Lower lobe of right lung (tissue), 2 donors: ENCODE measurements around the gene NNMT. TPM values are rescaled to one million over a fixed set of nuclear protein-coding genes. Genes with fewer than 3 reads are reported as not detected.
A peak's percentile ranks its signal among the peaks of the same experiment; 100 is the strongest.

Source experiments
- ATAC-seq, 2 donors: fragments of 200-7000 bp; cut with Tn5 transposase; one replicate each; pipeline ENCODE4 v1.9.1; 2020 to 2022; ENCODE audit warnings: mild to moderate bottlenecking in 2 of 2, moderate library complexity in 2 of 2
- DNase-seq: peaks from one replicate; pipeline ENCODE4 v3.0.0-alpha.2; 2020
- H3K27ac ChIP-seq: fragments of 200-600 bp; one replicate; pipeline ENCODE4 v1.8.0; 2022
- H3K27me3 ChIP-seq: fragments of 200-600 bp; one replicate; pipeline ENCODE4 v1.8.0; 2022; ENCODE audit warnings: low read depth
- H3K36me3 ChIP-seq: fragments of 200-600 bp; one replicate; pipeline ENCODE4 v1.8.0; 2022; ENCODE audit warnings: mild to moderate bottlenecking
- H3K4me1 ChIP-seq: fragments of 200-600 bp; one replicate; pipeline ENCODE4 v1.8.0; 2022
- H3K4me3 ChIP-seq: fragments of 200-600 bp; one replicate; pipeline ENCODE4 v1.8.0; 2022; ENCODE audit warnings: mild to moderate bottlenecking
- H3K9me3 ChIP-seq: fragments of 200-600 bp; one replicate; pipeline ENCODE4 v1.8.0; 2022
- intact Hi-C: fragments of 100-400 bp; cut with DNase I; formaldehyde crosslinking; loops from one replicate; pipeline ENCODE4 v1.11.0; 2022
- total RNA-seq: library from RNA; stranded (reverse); fragmentation: NEBNext Ultra II Directional; extraction: Animal tissue kit (Norgen Biotek cat#: 25700); gene quantifications from one replicate; pipeline ENCODE4 v1.2.1, GENCODE V29; 2021
- TF ChIP-seq, protein P1 (sequence below): fragments of 200-600 bp; IDR thresholded peaks from one replicate; pipeline ENCODE4 v1.8.0; 2022; ENCODE audit warnings: antibody characterized with exemption, mild to moderate bottlenecking
- donor health status: DM: no; HTN: yes; CAD: no; lungs with severe emphysema.

Gene NNMT
- total RNA-seq, 1 donor from 2014 or later, result 162 TPM

DNA sequence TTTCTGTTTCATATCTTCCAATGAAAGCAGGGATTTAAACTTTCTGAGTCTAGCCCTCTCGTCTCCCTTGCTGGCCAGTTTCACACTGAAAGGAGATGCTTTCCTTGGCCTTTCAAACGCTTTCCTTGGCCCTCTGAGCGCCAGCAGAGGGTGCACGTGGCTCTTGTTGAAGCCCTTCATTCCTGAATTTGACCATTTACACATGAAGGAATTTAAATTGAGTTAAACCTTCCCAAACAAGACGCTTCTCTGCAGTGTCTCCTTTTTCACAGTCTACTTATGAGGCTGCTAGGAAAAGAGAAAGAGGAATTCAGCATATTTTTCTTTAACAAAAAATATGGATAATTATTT, 21.6 kb downstream of the NNMT start:
- Histone ChIP-seq H3K4me1 (peaks cover 67% of the 10 kb centered on the region), H3K27me3 (no peaks in the 10 kb centered on the region), H3K27ac (peak overlapping the region; percentile 7), H3K4me3 (no peak overlapping the region), H3K36me3 (peaks cover 14% of the 10 kb centered on the region), H3K9me3 (no peaks in the 10 kb centered on the region)
- TF ChIP-seq, protein P1, sequence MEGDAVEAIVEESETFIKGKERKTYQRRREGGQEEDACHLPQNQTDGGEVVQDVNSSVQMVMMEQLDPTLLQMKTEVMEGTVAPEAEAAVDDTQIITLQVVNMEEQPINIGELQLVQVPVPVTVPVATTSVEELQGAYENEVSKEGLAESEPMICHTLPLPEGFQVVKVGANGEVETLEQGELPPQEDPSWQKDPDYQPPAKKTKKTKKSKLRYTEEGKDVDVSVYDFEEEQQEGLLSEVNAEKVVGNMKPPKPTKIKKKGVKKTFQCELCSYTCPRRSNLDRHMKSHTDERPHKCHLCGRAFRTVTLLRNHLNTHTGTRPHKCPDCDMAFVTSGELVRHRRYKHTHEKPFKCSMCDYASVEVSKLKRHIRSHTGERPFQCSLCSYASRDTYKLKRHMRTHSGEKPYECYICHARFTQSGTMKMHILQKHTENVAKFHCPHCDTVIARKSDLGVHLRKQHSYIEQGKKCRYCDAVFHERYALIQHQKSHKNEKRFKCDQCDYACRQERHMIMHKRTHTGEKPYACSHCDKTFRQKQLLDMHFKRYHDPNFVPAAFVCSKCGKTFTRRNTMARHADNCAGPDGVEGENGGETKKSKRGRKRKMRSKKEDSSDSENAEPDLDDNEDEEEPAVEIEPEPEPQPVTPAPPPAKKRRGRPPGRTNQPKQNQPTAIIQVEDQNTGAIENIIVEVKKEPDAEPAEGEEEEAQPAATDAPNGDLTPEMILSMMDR, result peak; percentile 43
- intact Hi-C loops, result no loop called here
- DNase-seq (no peak), ATAC-seq (no peak)

DNA sequence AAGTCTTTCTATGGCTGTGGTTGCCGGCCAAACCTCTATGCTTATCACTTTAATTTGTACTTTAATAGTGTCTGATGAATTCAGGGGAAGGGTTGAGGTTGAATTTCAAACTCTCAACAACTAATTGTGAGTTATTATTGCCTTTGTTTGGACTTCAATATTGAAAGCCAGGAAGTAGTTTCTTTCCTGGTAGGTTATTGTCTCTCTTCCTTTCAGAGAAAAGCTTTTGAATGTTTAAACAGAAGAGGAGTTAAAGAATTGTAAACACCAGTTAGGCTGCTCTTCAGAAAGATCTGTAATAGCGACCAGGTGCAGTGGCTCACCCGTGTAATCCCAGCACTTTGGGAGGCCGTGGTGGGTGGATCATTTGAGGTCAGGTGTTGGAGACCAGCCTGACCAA, 22.2 kb downstream of the NNMT start:
- Histone ChIP-seq H3K4me1 (peaks cover 67% of the 10 kb centered on the region), H3K27me3 (no peaks in the 10 kb centered on the region), H3K27ac (peak overlapping the region; percentile 29), H3K9me3 (no peaks in the 10 kb centered on the region), H3K36me3 (peaks cover 8% of the 10 kb centered on the region), H3K4me3 (peak overlapping the region; percentile 11)
- no peak for ATAC-seq
- intact Hi-C loops, result no loop called here
- DNase-seq, result no peak
- TF ChIP-seq, protein P1, result no peak

DNA sequence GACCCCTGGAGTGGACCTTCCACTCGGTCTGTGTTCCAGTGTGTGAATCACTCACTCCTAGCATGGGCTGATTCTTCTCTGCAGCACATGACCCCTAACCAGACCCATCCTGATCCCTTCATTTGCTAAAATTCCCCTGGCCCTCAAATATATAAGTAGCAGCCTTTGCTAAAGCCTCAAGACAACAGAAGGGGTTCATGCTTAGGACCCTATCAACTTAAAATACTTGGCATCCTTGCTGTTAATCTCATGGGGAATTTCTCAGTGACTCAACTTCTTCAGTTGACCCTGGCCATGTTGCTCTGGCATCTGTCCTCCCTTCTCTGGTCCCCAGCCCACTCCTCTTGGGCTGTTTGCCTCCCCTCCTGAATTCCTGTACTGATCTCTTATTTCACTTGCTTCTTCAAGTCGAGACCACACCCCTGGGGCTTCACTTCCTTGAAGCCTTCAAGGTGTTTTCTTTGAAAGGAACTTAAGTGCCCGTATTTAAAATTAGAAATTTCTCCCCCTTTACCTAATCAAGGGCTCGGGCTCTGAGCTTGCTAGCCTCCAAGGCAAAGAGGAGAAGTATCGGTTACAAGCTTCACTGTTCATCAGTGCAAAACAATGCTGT, 23.6 kb downstream of the NNMT start:
- Histone ChIP-seq H3K27me3 (no peaks in the 10 kb centered on the region), H3K9me3 (no peaks in the 10 kb centered on the region), H3K4me1 (peaks cover 62% of the 10 kb centered on the region), H3K4me3 (peak overlapping the region; percentile 20), H3K27ac (peak overlapping the region; percentile 48), H3K36me3 (no peaks in the 10 kb centered on the region)
- peak; percentile 36 to 37 for ATAC-seq
- no peak for DNase-seq
- TF ChIP-seq, protein P1, result no peak
- intact Hi-C loops, result no loop called here

DNA sequence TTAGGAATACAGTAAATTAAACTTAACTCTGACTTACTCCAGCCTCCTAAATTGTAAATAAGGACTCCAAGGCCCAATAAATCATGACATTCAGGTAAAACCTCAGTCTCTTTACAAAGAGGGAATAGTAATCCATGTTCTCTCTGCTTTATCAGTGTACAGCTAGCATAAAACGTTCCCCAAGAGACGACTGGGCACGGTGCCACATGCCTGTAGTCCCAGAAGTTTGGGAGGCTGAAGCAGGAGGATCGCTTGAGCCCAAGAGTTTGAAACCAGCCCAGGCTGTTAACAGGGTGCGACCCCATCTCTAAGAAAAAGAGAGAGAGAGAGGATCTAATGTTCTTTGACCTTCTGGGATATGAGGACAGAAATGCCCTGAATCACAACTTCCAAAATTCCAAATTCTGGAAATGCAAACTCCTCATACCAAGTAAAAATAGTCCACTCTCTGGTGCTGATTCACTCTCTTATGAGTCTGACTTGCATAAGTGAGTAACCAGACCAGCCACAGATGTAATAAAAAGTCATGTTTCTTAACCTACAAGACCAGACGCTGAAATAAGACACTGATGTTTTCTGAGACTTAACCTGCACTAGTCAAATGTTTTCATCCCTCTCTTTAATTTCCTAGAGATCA, 25.5 kb downstream of the NNMT start:
- DNase-seq, result no peak
- Histone ChIP-seq H3K27ac (no peak overlapping the region), H3K36me3 (no peaks in the 10 kb centered on the region), H3K9me3 (no peaks in the 10 kb centered on the region), H3K27me3 (no peaks in the 10 kb centered on the region), H3K4me3 (no peak overlapping the region), H3K4me1 (peaks cover 43% of the 10 kb centered on the region)
- intact Hi-C loops, result no loop called here
- ATAC-seq, result no peak
- TF ChIP-seq, protein P1, result no peak

DNA sequence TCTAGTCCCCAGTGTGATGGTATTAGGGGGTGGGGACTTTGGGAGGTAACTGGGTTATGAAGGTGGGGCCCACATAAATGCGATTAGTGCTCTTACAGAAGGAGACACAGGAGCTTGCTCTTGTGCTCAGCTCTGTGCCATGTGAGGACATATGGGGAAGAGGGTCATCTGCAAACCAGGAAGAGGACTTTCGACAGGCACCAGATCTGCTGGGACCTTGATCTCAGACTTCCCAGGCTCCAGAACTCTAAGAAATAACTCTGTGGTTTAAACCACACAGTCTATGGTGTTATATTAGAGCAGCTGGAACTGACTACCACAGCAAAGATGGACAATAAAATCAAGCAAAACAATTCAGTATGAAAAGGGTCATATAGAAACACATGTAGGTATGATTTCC, 26.7 kb downstream of the NNMT start:
- Histone ChIP-seq H3K27ac (no peak overlapping the region), H3K36me3 (no peaks in the 10 kb centered on the region), H3K27me3 (no peaks in the 10 kb centered on the region), H3K4me1 (peaks cover 31% of the 10 kb centered on the region), H3K4me3 (no peak overlapping the region), H3K9me3 (no peaks in the 10 kb centered on the region)
- DNase-seq, result no peak
- TF ChIP-seq, protein P1, result no peak
- intact Hi-C loops, result no loop called here
- ATAC-seq, result no peak
